Astrocyte of the cerebellum (primary cell): ENCODE data around the gene ITGB8.
A peak's percentile ranks its signal among the peaks of the same experiment; 100 is the strongest.
"Not testable (repeated sequence)": the region's sequence is repeated elsewhere in the genome, so short reads cannot be mapped to it uniquely, and the experiment has no call there.

Experiments
- DNase-seq: peaks from one replicate; pipeline ENCODE4 v3.0.0-alpha.2; 2011; ENCODE audit warnings: low read depth
- H3K4me3 ChIP-seq: 2 replicates; pipeline ENCODE4 v1.5.1; 2011; ENCODE audit warnings: mild to moderate bottlenecking, low read depth, low read length, moderate library complexity
- CTCF ChIP-seq: IDR thresholded peaks from 2 replicates; pipeline ENCODE4 v1.5.1; 2012; ENCODE audit warnings: low read length, low read depth, moderate library complexity, mild to moderate bottlenecking; ENCODE audit errors: missing control alignments
- in situ Hi-C: cut with HindIII; loops from 2 replicates; pipeline ENCODE4 v1.10.0; 2017; ENCODE audit warnings: low sequenced_read_pairs

The ITGB8 gene

DNA sequence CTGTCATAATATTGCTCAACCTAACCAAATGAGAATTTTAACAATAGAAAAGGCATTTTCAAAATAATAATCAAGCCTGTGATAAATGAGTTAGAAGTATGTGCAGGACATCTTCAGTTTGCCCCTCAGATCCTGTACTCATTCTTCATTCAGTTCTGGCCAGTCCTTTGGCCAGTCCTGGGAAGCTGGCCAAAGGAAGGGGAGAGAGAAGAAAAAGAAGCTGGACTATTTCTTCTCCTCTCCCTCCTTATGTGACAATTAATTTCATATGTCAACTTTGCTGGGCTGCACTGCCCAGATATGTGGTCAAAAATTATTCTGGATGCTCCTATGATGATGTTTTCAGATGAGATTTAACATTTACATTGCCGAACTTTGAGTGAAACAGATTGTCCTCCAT lies 31.6 kb upstream of the ITGB8 start:
- no peak overlapping the region for H3K4me3 ChIP-seq
- no peak for DNase-seq
- no peak for TF ChIP-seq CTCF
- in situ Hi-C loops: no loop called here

DNA sequence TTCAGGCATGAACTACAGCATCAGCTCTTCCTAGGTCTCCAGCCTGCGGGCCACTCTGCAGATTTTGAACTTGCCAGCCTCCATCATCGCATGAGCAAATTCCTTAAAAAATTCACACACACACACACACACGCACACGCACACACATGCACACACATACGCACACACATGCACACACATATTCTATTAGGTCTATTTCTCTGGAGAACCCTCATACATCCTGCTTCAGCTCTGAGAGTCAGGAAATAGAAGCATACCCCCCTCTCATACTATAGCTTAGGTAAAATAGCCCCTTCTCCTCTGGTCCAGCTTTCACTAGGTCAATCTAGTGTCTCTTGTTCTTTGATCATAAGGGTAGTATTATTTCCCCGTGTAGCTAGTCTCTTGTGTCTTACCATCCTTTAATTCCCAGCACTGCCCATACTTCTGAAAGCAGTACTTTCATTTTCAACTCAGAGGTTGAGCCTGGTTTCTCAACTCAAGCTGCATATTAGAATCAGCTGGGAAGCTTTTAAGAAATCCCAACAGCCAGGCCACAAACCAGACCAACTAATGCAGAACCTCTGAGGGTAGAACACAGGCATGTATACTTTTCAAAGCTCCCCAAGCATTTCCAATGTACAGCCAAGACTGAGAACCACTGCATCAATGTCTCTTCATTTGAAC lies 30.9 kb upstream of the ITGB8 start:
- peak; percentile 47 for DNase-seq
- in situ Hi-C loops: loop anchor here (25.0 kb wide), 1 partner anchor 537 kb away; the partner anchor contains the start of gene TMEM196
- no peak overlapping the region for H3K4me3 ChIP-seq
- no peak for TF ChIP-seq CTCF

- H3K4me3 ChIP-seq: no peak overlapping the region
- DNase-seq: no peak
- TF ChIP-seq CTCF: no peak
- in situ Hi-C loops: loop anchor here (25.0 kb wide), 1 partner anchor 539 kb away; the partner anchor contains the start of gene TMEM196
Observed at GRCh38 chr7:20301311-20301939, 29.3 kb upstream of the ITGB8 start.

GRCh38 chr7:20302300-20302699 lies 28.4 kb upstream of the ITGB8 start:
- DNase-seq, H3K4me3 ChIP-seq: not testable (repeated sequence)
- in situ Hi-C loops: loop anchor here (25.0 kb wide), 1 partner anchor 540 kb away; the partner anchor contains the start of gene TMEM196

GRCh38 chr7:20302891-20303290 lies 27.8 kb upstream of the ITGB8 start:
- DNase-seq: no peak
- H3K4me3 ChIP-seq: no peak overlapping the region
- in situ Hi-C loops: loop anchor here (25.0 kb wide), 1 partner anchor 541 kb away; the partner anchor contains the start of gene TMEM196

DNA sequence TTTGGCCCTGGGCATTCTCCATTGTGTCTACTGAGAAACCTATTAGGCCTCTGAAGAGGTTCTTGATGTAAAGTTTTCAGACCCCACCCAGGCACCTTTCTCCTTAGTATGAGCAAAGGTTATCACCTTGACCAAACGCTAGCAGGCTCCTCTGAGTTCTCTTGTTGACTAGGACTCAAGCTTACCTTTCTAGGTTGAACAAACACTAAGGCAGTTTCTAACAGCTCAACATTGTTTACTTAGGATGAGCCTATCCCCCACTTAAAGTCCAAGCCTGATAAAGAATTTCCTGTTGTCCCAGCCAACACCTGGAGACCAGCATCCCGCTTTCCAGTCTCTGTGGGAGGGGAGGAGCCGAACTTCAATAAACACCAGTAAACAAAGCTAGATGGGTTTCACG lies 26.3 kb upstream of the ITGB8 start:
- no peak for DNase-seq
- in situ Hi-C loops: loop anchor here (25.0 kb wide), 1 partner anchor 542 kb away; the partner anchor contains the start of gene TMEM196
- H3K4me3 ChIP-seq: no peak overlapping the region
- no peak for TF ChIP-seq CTCF

More at GRCh38 chr7:20302891-20303290, 27.8 kb upstream of the ITGB8 start:
- no peak for TF ChIP-seq CTCF

DNA sequence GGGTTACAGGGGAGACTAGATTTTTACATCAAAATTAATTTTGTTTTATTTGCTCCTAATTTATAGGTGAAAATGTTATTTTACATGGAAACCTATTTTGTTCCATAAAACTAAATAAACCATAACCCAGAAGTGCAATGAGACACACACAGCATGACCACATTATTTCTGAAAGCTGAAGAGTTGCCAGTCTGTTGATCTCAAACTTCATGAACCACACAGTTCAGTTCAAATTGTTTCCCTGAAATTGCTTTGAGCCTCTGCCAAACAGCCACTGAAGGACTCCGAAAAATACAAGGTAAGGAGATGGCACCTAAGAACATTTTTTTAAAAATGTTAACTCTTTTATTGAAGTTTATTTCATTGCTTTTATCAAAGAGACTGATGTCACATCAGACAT lies 25.0 kb upstream of the ITGB8 start:
- DNase-seq: no peak
- H3K4me3 ChIP-seq: no peak overlapping the region
- TF ChIP-seq CTCF: no peak
- in situ Hi-C loops: loop anchor here (25.0 kb wide), 1 partner anchor 543 kb away; the partner anchor contains the start of gene TMEM196
